Hematopoietic multipotent progenitor cell treated with erythropoietin and hydrocortisone succinate and interleukin-3 and kit ligand, for 4 days (in vitro differentiated cells): Measurements from ENCODE around the gene LMO7.
A peak's percentile ranks its signal among the peaks of the same experiment; 100 is the strongest.

Experiments used
- DNase-seq: peaks from one replicate; pipeline ENCODE4 v3.0.0-alpha.2; 2015

The LMO7 gene

GRCh38 chr13:75749407-75749806 lies 113.3 kb downstream of the LMO7 start:
- no peak for DNase-seq

GRCh38 chr13:75751350-75751749 lies 115.2 kb downstream of the LMO7 start:
- no peak for DNase-seq

GRCh38 chr13:75752826-75753225 lies 116.7 kb downstream of the LMO7 start:
- DNase-seq = no peak

- DNase-seq = no peak
Observed at GRCh38 chr13:75754936-75755335, 118.8 kb downstream of the LMO7 start.

- DNase-seq = no peak
Observed at GRCh38 chr13:75757336-75757735, 121.2 kb downstream of the LMO7 start.

- DNase-seq = no peak
Observed at GRCh38 chr13:75759531-75759930, 123.4 kb downstream of the LMO7 start.

GRCh38 chr13:75760131-75761021 lies 124.2 kb downstream of the LMO7 start:
- DNase-seq = peak; percentile 44

- DNase-seq = peak; percentile 47
Observed at GRCh38 chr13:75761369-75761768, 125.2 kb downstream of the LMO7 start.

- peak; percentile 42 for DNase-seq
Observed at GRCh38 chr13:75762076-75762937, 126.2 kb downstream of the LMO7 start.

- DNase-seq = no peak
Observed at GRCh38 chr13:75762955-75763354, 126.8 kb downstream of the LMO7 start.

- DNase-seq = no peak
Observed at GRCh38 chr13:75763512-75763911, 127.4 kb downstream of the LMO7 start.

GRCh38 chr13:75764251-75764925 lies 128.3 kb downstream of the LMO7 start:
- no peak for DNase-seq

- DNase-seq = no peak
Observed at GRCh38 chr13:75764926-75765310, 128.8 kb downstream of the LMO7 start.

GRCh38 chr13:75766636-75767035 lies 130.5 kb downstream of the LMO7 start:
- no peak for DNase-seq

GRCh38 chr13:75769141-75769905 lies 133.2 kb downstream of the LMO7 start:
- DNase-seq = no peak

GRCh38 chr13:75770164-75770563 lies 134.0 kb downstream of the LMO7 start:
- no peak for DNase-seq

GRCh38 chr13:75770592-75771011 lies 134.5 kb downstream of the LMO7 start:
- DNase-seq = no peak

GRCh38 chr13:75771226-75771625 lies 135.1 kb downstream of the LMO7 start:
- no peak for DNase-seq

- DNase-seq = no peak
Observed at GRCh38 chr13:75771818-75772217, 135.7 kb downstream of the LMO7 start.

GRCh38 chr13:75774176-75774575 lies 138.0 kb downstream of the LMO7 start:
- DNase-seq = no peak

- no peak for DNase-seq
Observed at GRCh38 chr13:75776550-75776949, 140.4 kb downstream of the LMO7 start.

GRCh38 chr13:75779393-75779792 lies 143.3 kb downstream of the LMO7 start:
- no peak for DNase-seq
